Measurements from ENCODE around the gene BRD9. TPM values are rescaled to one million over a fixed set of nuclear protein-coding genes. Genes with fewer than 3 reads are reported as not detected.
"Not testable (repeated sequence)": the region's sequence is repeated elsewhere in the genome, so short reads cannot be mapped to it uniquely, and the experiment has no call there.

The BRD9 gene
- total RNA-seq, 4 donors from 2014 or later: 19.6 to 29.9 (median 25.2) TPM

DNA sequence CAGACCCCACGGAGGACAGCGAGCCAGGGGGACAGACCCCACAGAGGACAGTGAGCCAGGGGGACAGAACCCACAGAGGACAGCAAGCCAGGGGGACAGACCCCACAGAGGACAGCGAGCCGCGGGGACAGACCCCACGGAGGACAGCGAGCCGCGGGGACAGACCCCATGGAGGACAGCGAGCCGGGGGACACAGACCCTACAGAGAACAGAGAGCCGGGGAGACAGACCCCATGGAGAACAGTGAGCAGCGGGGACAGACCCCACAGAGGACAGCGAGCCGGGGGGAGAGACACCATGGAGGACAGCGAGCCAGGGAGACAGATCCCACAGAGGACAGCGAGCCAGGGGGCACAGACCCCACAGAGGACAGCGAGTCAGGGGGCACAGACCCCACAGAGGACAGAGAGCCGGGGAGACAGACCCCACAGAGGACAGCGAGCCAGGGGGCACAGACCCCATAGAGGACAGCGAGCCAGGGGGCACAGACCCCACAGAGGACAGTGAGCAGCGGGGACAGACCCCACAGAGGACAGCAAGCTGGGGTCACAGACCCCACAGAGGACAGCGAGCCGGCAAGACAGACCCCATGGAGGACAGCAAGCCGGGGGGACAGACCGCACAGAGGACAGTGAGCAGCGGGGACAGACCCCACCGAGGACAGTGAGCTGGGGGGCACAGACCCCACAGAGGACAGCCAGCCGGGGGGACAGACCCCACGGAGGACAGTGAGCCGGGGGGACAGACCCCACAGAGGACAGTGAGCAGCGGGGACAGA lies 37.4 kb downstream of the BRD9 start:
- intact Hi-C loops (cut with DNase I): no loop called here
- Histone ChIP-seq H3K27me3 (no peaks in the 10 kb centered on the region), H3K9me3 (no peaks in the 10 kb centered on the region), H3K4me1 (no peaks in the 10 kb centered on the region), H3K36me3 (no peaks in the 10 kb centered on the region), H3K27ac (no peak overlapping the region), H3K4me3 (replicated peaks in 1 of 3) (no peak overlapping the region)
- TF ChIP-seq, protein P1, sequence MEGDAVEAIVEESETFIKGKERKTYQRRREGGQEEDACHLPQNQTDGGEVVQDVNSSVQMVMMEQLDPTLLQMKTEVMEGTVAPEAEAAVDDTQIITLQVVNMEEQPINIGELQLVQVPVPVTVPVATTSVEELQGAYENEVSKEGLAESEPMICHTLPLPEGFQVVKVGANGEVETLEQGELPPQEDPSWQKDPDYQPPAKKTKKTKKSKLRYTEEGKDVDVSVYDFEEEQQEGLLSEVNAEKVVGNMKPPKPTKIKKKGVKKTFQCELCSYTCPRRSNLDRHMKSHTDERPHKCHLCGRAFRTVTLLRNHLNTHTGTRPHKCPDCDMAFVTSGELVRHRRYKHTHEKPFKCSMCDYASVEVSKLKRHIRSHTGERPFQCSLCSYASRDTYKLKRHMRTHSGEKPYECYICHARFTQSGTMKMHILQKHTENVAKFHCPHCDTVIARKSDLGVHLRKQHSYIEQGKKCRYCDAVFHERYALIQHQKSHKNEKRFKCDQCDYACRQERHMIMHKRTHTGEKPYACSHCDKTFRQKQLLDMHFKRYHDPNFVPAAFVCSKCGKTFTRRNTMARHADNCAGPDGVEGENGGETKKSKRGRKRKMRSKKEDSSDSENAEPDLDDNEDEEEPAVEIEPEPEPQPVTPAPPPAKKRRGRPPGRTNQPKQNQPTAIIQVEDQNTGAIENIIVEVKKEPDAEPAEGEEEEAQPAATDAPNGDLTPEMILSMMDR (IDR thresholded peaks at IDR 0.05): no peak
- TF ChIP-seq POLR2A (IDR thresholded peaks at IDR 0.05): no peak
- no peak for DNase-seq
- 87 to 89% methylated on average over 30 to 32 of the region's 32 CpGs for WGBS, 2 donors

DNA sequence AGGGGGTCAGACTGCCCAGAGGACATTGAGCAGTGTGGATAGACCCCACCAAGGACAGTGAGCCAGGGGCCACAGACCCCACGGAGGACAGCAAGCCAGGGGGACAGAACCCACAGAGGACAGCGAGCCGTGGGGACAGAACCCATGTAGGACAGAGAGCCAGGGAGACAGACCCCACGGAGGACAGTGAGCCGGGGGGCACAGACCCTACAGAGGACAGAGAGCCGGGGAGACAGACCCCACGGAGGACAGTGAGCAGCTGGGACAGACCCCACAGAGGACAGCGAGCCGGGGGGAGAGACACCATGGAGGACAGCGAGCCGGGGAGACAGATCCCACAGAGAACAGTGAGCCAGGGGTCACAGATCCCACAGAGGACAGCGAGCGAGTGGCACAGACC lies 38.4 kb downstream of the BRD9 start:
- H3K4me3 ChIP-seq (replicated peaks in 1 of 3): no peak overlapping the region
- no peaks in the 10 kb centered on the region for H3K27me3 ChIP-seq
- intact Hi-C loops (cut with DNase I): no loop called here
- H3K27ac ChIP-seq: no peak overlapping the region
- WGBS, 2 donors: 90% methylated on average over 13 of the region's 13 CpGs
- no peak for DNase-seq
- H3K4me1 ChIP-seq: peaks cover 0 to 5% of the 10 kb centered on the region in 2 donors
- TF ChIP-seq POLR2A (IDR thresholded peaks at IDR 0.05): no peak
- TF ChIP-seq, protein P1 (IDR thresholded peaks at IDR 0.05): no peak
- no peaks in the 10 kb centered on the region for H3K36me3 ChIP-seq
- no peaks in the 10 kb centered on the region for H3K9me3 ChIP-seq

DNA sequence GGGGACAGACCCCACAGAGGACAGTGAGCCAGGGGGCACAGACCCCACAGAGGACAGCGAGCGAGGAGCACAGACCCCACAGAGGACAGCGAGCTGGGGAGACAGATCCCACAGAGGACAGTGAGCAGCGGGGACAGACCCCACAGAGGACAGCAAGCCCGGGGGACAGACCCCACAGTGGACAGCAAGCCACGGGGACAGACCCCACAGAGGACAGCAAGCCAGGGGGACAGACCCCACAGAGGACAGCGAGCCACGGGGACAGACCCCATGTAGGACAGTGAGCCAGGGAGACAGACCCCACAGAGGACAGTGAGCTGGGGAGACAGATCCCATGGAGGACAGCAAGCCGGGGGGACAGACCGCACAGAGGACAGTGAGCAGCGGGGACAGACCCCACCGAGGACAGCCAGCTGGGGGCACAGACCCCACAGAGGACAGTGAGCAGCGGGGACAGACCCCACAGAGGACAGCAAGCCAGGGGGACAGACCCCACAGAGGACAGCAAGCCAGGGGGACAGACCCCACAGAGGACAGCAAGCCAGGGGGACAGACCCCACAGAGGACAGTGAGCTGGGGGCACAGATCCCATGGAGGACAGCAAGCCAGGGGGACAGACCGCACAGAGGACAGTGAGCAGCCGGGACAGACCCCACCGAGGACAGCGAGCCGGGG lies 39.0 kb downstream of the BRD9 start:
- H3K4me3 ChIP-seq (replicated peaks in 1 of 3); intact Hi-C loops (cut with DNase I); DNase-seq; H3K27me3 ChIP-seq; H3K9me3 ChIP-seq; H3K27ac ChIP-seq; H3K36me3 ChIP-seq; H3K4me1 ChIP-seq: not testable (repeated sequence)
- WGBS, 2 donors: 79 to 81% methylated on average over 18 of the region's 18 CpGs

DNA sequence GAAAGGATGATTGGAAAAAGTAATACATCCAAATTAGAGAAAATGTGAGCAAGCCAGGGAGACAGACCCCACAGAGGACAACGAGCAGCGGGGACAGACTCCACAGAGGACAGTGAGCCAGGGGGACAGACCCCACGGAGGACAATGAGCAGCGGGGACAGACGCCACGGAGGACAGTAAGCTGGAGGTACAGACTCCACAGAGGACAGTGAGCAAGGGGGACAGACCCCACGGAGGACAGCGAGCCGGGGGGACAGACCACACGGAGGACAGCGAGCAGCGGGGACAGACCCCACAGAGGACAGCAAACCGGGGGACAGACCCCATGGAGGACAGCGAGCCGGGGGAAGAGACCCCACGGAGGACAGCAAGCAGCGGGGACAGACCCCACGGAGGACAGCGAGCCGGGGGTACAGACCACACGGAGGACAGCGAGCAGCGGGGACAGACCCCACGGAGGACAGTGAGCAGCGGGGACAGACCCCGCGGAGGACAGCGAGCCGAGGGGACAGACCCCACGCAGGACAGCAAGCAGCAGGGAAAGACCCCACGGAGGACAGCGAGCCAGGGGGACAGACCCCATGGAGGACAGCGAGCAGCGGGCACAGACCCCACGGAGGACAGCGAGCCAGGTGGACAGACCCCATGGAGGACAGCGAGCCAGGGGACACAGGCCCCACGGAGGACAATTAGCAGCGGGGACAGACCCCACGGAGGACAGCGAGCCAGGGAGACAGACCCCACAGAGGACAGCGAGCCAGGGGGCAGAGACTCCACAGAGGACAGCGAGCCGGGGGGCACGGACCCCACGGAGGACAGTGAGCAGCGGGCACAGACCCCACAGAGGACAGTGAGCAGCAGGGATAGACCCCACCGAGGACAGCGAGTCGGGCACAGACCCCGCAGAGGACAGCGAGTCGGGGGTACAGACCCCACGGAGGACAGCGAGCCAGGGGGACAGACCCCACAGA lies 39.9 kb downstream of the BRD9 start:
- TF ChIP-seq POLR2A (IDR thresholded peaks at IDR 0.05): no peak
- TF ChIP-seq, protein P1 (IDR thresholded peaks at IDR 0.05): no peak
- H3K4me1 ChIP-seq: peaks cover 0 to 5% of the 10 kb centered on the region in 2 donors
- H3K27me3 ChIP-seq: no peaks in the 10 kb centered on the region
- no peak for DNase-seq
- H3K27ac ChIP-seq: no peak overlapping the region
- H3K9me3 ChIP-seq: no peaks in the 10 kb centered on the region
- H3K4me3 ChIP-seq (replicated peaks in 1 of 3): no peak overlapping the region
- WGBS, 2 donors: 91 to 93% methylated on average over 55 of the region's 55 CpGs
- intact Hi-C loops (cut with DNase I): no loop called here
- H3K36me3 ChIP-seq: no peaks in the 10 kb centered on the region

DNA sequence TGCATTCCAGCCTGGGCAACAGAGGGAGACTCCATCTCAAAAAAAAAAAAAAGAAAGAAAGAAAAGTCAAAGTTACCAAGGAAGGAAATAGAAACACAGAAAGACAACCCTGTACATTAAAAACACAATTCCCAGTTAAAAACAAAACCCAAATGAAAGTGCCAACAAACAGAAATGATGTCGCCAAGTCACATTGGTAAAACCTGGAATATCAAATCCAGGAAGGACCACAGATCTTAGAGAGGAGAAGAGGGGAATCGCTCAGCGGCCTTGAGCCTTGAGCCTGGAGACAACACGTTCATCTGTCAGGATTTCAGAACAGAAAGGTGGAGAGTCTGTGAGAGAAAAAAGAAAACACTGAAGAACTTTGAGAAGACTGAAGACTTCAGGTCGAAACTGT lies 40.6 kb downstream of the BRD9 start:
- intact Hi-C loops (cut with DNase I): no loop called here
- peaks cover 0 to 5% of the 10 kb centered on the region in 2 donors for H3K4me1 ChIP-seq
- 58% methylated on average over 5 of the region's 5 CpGs for WGBS, 2 donors
- no peak for DNase-seq
- H3K4me3 ChIP-seq (replicated peaks in 1 of 3): no peak overlapping the region
- TF ChIP-seq POLR2A (IDR thresholded peaks at IDR 0.05): no peak
- TF ChIP-seq, protein P1 (IDR thresholded peaks at IDR 0.05): no peak
- no peaks in the 10 kb centered on the region for H3K9me3 ChIP-seq
- H3K27ac ChIP-seq: no peak overlapping the region
- no peaks in the 10 kb centered on the region for H3K36me3 ChIP-seq
- no peaks in the 10 kb centered on the region for H3K27me3 ChIP-seq

All from thyroid gland (tissue), 4 donors.